Epithelial cell of proximal tubule (primary cell): Measurements from ENCODE around the gene CPLX3. TPM values are rescaled to one million over a fixed set of nuclear protein-coding genes. Genes with fewer than 3 reads are reported as not detected.

Experiments used
- DNase-seq: peaks from one replicate; pipeline ENCODE4 v3.0.0-alpha.2; 2011; ENCODE audit warnings: low read depth
- H3K4me3 ChIP-seq: 2 replicates; pipeline ENCODE4 v1.5.1; 2011; ENCODE audit warnings: low read depth, mild to moderate bottlenecking, low read length
- CTCF ChIP-seq: conservative IDR thresholded peaks from 2 replicates; pipeline ENCODE4 v1.5.1; 2012; ENCODE audit warnings: low read depth, mild to moderate bottlenecking, low read length
- total RNA-seq: library from RNA; depleted of rRNA; stranded (reverse); fragments of >200 nt; gene quantifications from 2 replicates; pipeline ENCODE4 v1.2.3, GENCODE V29; 2015

The CPLX3 gene
- total RNA-seq, 1 donor from 2014 or later: not detected

GRCh38 chr15:74789171-74789631 is 37.2 kb upstream of the CPLX3 start:
- DNase-seq: no peak
- H3K4me3 ChIP-seq: no peak overlapping the region

GRCh38 chr15:74789741-74790079 is 36.7 kb upstream of the CPLX3 start:
- no peak overlapping the region for H3K4me3 ChIP-seq
- no peak for TF ChIP-seq CTCF
- DNase-seq: no peak

More at GRCh38 chr15:74789171-74789631, 37.2 kb upstream of the CPLX3 start:
- no peak for TF ChIP-seq CTCF

GRCh38 chr15:74790080-74790916 is 36.1 kb upstream of the CPLX3 start:
- no peak overlapping the region for H3K4me3 ChIP-seq
- TF ChIP-seq CTCF: no peak
- no peak for DNase-seq

- no peak for TF ChIP-seq CTCF
- H3K4me3 ChIP-seq: no peak overlapping the region
- no peak for DNase-seq
These were observed 35.4 kb upstream of the CPLX3 start for GRCh38 chr15:74791007-74791406.

GRCh38 chr15:74791667-74792066 is 34.8 kb upstream of the CPLX3 start:
- DNase-seq: no peak
- no peak overlapping the region for H3K4me3 ChIP-seq
- no peak for TF ChIP-seq CTCF

GRCh38 chr15:74792227-74793016 is 34.0 kb upstream of the CPLX3 start:
- no peak for TF ChIP-seq CTCF
- DNase-seq: no peak

More at GRCh38 chr15:74792227-74793016, 34.0 kb upstream of the CPLX3 start:
- no peak overlapping the region for H3K4me3 ChIP-seq
